Caco-2 (cell line): ENCODE results near the gene C6orf118. TPM values are rescaled to one million over a fixed set of nuclear protein-coding genes. Genes with fewer than 3 reads are reported as not detected.

Source experiments
- BruUV-seq: library from RNA; stranded (reverse); fragments of 400-500 nt; replicated peaks from 2 replicates; lab custom pipeline; 2021; lab: Mats Ljungman, UMichigan
- CTCF ChIA-PET: fragments of 300-600 bp; sonication (Branson Sonifier 250); formaldehyde crosslinking; loops from one replicate; lab custom pipeline; 2022; ENCODE audit warnings: antibody characterized with exemption; lab: Charles Lee
- POLR2A ChIA-PET: fragments of 300-600 bp; sonication (Branson Sonifier 250); formaldehyde crosslinking; loops from one replicate; lab custom pipeline; 2022; ENCODE audit warnings: antibody characterized with exemption; lab: Charles Lee
- DNase-seq, 2 experiments: peaks; one replicate each; pipeline versions ENCODE4 v3.0.0 to v3.0.0-alpha.2; 2020 to 2022
- H3K27me3 ChIP-seq: replicated peaks from 2 replicates; pipeline ENCODE4 v1.6.0; 2011; ENCODE audit warnings: low read length; ENCODE audit not compliant: control insufficient read depth, insufficient read depth
- H3K36me3 ChIP-seq: 2 replicates; pipeline ENCODE4 v1.5.1; 2011; ENCODE audit warnings: low read length; ENCODE audit not compliant: control insufficient read depth, insufficient read depth
- H3K4me1 ChIP-seq: fragments of 250-450 bp; sonication (Bioruptor Pico); 2 replicates; pipeline ENCODE4 v1.5.1; 2020; ENCODE audit warnings: mild to moderate bottlenecking
- H3K4me3 ChIP-seq: 2 replicates; pipeline ENCODE4 v1.5.1; 2011; ENCODE audit warnings: low read depth, mild to moderate bottlenecking, control low read depth, low read length
- H3K9me3 ChIP-seq: fragments of 250-450 bp; sonication (Bioruptor Pico); 2 replicates; pipeline ENCODE4 v1.5.1; 2020; ENCODE audit warnings: mild to moderate bottlenecking, moderate library complexity
- H3K27ac Mint-ChIP-seq: one replicate; pipeline ENCODE4 v1.8.0; 2022; ENCODE audit warnings: mixed read lengths; ENCODE audit not compliant: unreplicated experiment
- H3K27me3 Mint-ChIP-seq: one replicate; pipeline ENCODE4 v1.8.0; 2022; ENCODE audit warnings: mixed read lengths; ENCODE audit not compliant: insufficient read depth, unreplicated experiment
- H3K36me3 Mint-ChIP-seq: one replicate; pipeline ENCODE4 v1.8.0; 2022; ENCODE audit warnings: mild to moderate bottlenecking, mixed read lengths; ENCODE audit not compliant: insufficient read depth, unreplicated experiment
- H3K4me1 Mint-ChIP-seq: one replicate; pipeline ENCODE4 v1.8.0; 2022; ENCODE audit warnings: low read depth, mixed read lengths; ENCODE audit not compliant: unreplicated experiment
- H3K4me3 Mint-ChIP-seq: one replicate; pipeline ENCODE4 v1.8.0; 2022; ENCODE audit warnings: mild to moderate bottlenecking, moderate library complexity, mixed read lengths; ENCODE audit not compliant: unreplicated experiment
- H3K9me3 Mint-ChIP-seq: one replicate; pipeline ENCODE4 v1.8.0; 2022; ENCODE audit warnings: mixed read lengths; ENCODE audit not compliant: unreplicated experiment
- CTCF ChIP-seq, 2 experiments: fragments of 200-600 bp in 1 of 2; IDR thresholded peaks; 1 replicate in 1 of 2; 2 replicates in 1 of 2; pipeline versions ENCODE4 v1.5.1 to v1.8.0; 2011 to 2022; ENCODE audit warnings: antibody characterized with exemption in 1 of 2, control low read depth in 1 of 2, inconsistent platforms in 1 of 2, low read depth in 1 of 2, low read length in 1 of 2, mild to moderate bottlenecking in 1 of 2, moderate library complexity in 1 of 2; ENCODE audit not compliant: insufficient read depth in 1 of 2, severe bottlenecking in 1 of 2, unreplicated experiment in 1 of 2
- intact Hi-C: fragments of 100-400 bp; cut with micrococcal nuclease; formaldehyde crosslinking; loops from one replicate; pipeline ENCODE4 v1.10.0; 2022; ENCODE audit not compliant: unreplicated experiment
- total RNA-seq: library from RNA; stranded (reverse); gene quantifications from 2 replicates; pipeline ENCODE4 v1.2.3, GENCODE V29; 2022

C6orf118 gene
- total RNA-seq, 1 experiment from 2014 or later, result not detected

GRCh38 chr6:165260462-165260861 lies 48.9 kb downstream of the C6orf118 start:
- intact Hi-C loops, result no loop called here
- Histone ChIP-seq H3K27me3 (no peaks in the 10 kb centered on the region), H3K4me1 (no peaks in the 10 kb centered on the region), H3K36me3 (no peaks in the 10 kb centered on the region), H3K4me3 (no peak overlapping the region), H3K9me3 (no peaks in the 10 kb centered on the region)
- no TSS peak for BruUV-seq
- CTCF ChIA-PET, result no interaction called here
- POLR2A ChIA-PET, result no interaction called here
- Mint-ChIP-seq H3K27me3 (no peaks in the 10 kb centered on the region), H3K36me3 (no peaks in the 10 kb centered on the region), H3K4me1 (no peaks in the 10 kb centered on the region), H3K27ac (no peak overlapping the region), H3K4me3 (no peak overlapping the region), H3K9me3 (peaks cover 34% of the 10 kb centered on the region)
- DNase-seq, result no peak
- TF ChIP-seq CTCF (IDR thresholded peaks at IDR 0.05; ENCODE audit: insufficient read depth in 1 of 2, low read depth in 1 of 2, low read length in 1 of 2, severe bottlenecking in 1 of 2, unreplicated experiment in 1 of 2), result no peak

GRCh38 chr6:165249808-165250207 lies 59.6 kb downstream of the C6orf118 start:
- intact Hi-C loops, result no loop called here
- TF ChIP-seq CTCF (IDR thresholded peaks at IDR 0.05; ENCODE audit: insufficient read depth in 1 of 2, low read depth in 1 of 2, low read length in 1 of 2, severe bottlenecking in 1 of 2, unreplicated experiment in 1 of 2), result no peak
- peaks cover 7% of the 10 kb centered on the region for H3K27me3 Mint-ChIP-seq
- H3K27ac Mint-ChIP-seq, result no peak overlapping the region
- no peaks in the 10 kb centered on the region for H3K9me3 Mint-ChIP-seq
- no peak overlapping the region for H3K4me3 Mint-ChIP-seq
- no peaks in the 10 kb centered on the region for H3K36me3 Mint-ChIP-seq
- DNase-seq, result no peak
- no peaks in the 10 kb centered on the region for H3K4me1 ChIP-seq
- no peaks in the 10 kb centered on the region for H3K4me1 Mint-ChIP-seq
- no peaks in the 10 kb centered on the region for H3K27me3 ChIP-seq
- no peak overlapping the region for H3K4me3 ChIP-seq
- ChIA-PET POLR2A (no interaction called here), CTCF (no interaction called here)
- H3K9me3 ChIP-seq, result no peaks in the 10 kb centered on the region
- no TSS peak for BruUV-seq
- H3K36me3 ChIP-seq, result no peaks in the 10 kb centered on the region

GRCh38 chr6:165245701-165246100 lies 63.7 kb downstream of the C6orf118 start:
- H3K9me3 Mint-ChIP-seq, result no peaks in the 10 kb centered on the region
- H3K36me3 Mint-ChIP-seq, result no peaks in the 10 kb centered on the region
- H3K36me3 ChIP-seq, result no peaks in the 10 kb centered on the region
- POLR2A ChIA-PET, result no interaction called here
- BruUV-seq, result no TSS peak
- peaks cover 9% of the 10 kb centered on the region for H3K27me3 Mint-ChIP-seq
- no peaks in the 10 kb centered on the region for H3K4me1 Mint-ChIP-seq
- TF ChIP-seq CTCF (IDR thresholded peaks at IDR 0.05; ENCODE audit: insufficient read depth in 1 of 2, low read depth in 1 of 2, low read length in 1 of 2, severe bottlenecking in 1 of 2, unreplicated experiment in 1 of 2), result no peak
- intact Hi-C loops, result loop anchor here (1.0 kb wide), 2 partner anchors 318 to 348 kb away; no protein-coding TSS in a partner anchor
- H3K4me1 ChIP-seq, result no peaks in the 10 kb centered on the region
- CTCF ChIA-PET, result no interaction called here
- H3K27me3 ChIP-seq, result no peaks in the 10 kb centered on the region
- no peak overlapping the region for H3K27ac Mint-ChIP-seq
- no peak overlapping the region for H3K4me3 Mint-ChIP-seq
- no peak for DNase-seq
- H3K4me3 ChIP-seq, result no peak overlapping the region
- H3K9me3 ChIP-seq, result 0 out of 2 replicates have a peak, but pooled peaks cover 4% of the 10 kb centered on the region
